Type B pancreatic cell (in vitro differentiated cells): ENCODE measurements around the gene SLC7A1. TPM values are rescaled to one million over a fixed set of nuclear protein-coding genes. Genes with fewer than 3 reads are reported as not detected.

Source experiments
- DNase-seq: peaks from one replicate; pipeline ENCODE4 v3.0.0; 2021; ENCODE audit warnings: mixed read lengths; ENCODE audit not compliant: unreplicated experiment; ENCODE audit errors: extremely low spot score
- H3K27ac Mint-ChIP-seq: 2 replicates; pipeline ENCODE4 v1.8.0; 2021; ENCODE audit warnings: mild to moderate bottlenecking, mixed read lengths
- H3K27me3 Mint-ChIP-seq: 2 replicates; pipeline ENCODE4 v1.8.0; 2021; ENCODE audit warnings: mixed read lengths
- H3K36me3 Mint-ChIP-seq: 2 replicates; pipeline ENCODE4 v1.8.0; 2021; ENCODE audit warnings: mixed read lengths
- H3K4me1 Mint-ChIP-seq: one replicate; pipeline ENCODE4 v1.8.0; 2021; ENCODE audit warnings: mixed read lengths; ENCODE audit not compliant: unreplicated experiment
- H3K4me3 Mint-ChIP-seq: 2 replicates; pipeline ENCODE4 v1.8.0; 2021; ENCODE audit warnings: mild to moderate bottlenecking, mixed read lengths
- H3K9me3 Mint-ChIP-seq: 2 replicates; pipeline ENCODE4 v1.8.0; 2021; ENCODE audit warnings: mixed read lengths
- CTCF ChIP-seq: fragments of 200-600 bp; sonication (generic); conservative IDR thresholded peaks from 2 replicates; pipeline ENCODE4 v1.5.0; 2021; ENCODE audit warnings: antibody characterized with exemption, mild to moderate bottlenecking
- total RNA-seq: library from RNA; stranded (reverse); gene quantifications from 2 replicates; pipeline ENCODE4 v1.2.1, GENCODE V29; 2021; ENCODE audit warnings: low replicate concordance

SLC7A1 gene
- total RNA-seq, 1 donor from 2014 or later, result 42.1 TPM

- peaks cover 14% of the 10 kb centered on the region for H3K4me1 Mint-ChIP-seq
- H3K4me3 Mint-ChIP-seq, result no peak overlapping the region
- no peak overlapping the region for H3K27ac Mint-ChIP-seq
- no peak for TF ChIP-seq CTCF
- peaks cover 5% of the 10 kb centered on the region for H3K9me3 Mint-ChIP-seq
- DNase-seq, result no peak
- peaks cover 41% of the 10 kb centered on the region for H3K36me3 Mint-ChIP-seq
- no peaks in the 10 kb centered on the region for H3K27me3 Mint-ChIP-seq
Observed at GRCh38 chr13:29519921-29520320, 75.6 kb downstream of the SLC7A1 start.

DNA sequence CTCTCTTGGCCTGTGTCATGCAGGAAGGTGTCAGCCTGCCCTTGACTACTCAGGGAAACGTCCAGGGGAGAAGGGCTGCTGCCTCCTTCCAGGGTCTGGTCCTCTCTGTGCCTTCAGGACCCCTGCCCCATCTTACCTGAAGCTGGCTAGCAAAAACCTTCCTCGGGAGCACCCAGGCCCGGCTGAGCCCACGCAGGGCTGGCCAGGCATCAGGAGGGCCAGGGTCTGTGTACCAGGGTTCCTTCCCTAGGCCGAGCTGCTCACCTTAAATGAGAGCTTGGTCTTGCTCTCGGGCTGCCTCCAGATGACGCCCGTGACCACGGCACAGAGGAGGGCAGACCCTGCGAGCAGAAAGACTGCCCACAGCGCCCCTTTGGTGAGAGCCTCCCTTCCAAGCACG lies 78.6 kb downstream of the SLC7A1 start:
- no peak for DNase-seq
- H3K4me1 Mint-ChIP-seq, result peaks cover 11% of the 10 kb centered on the region
- no peak overlapping the region for H3K27ac Mint-ChIP-seq
- H3K9me3 Mint-ChIP-seq, result no peaks in the 10 kb centered on the region
- H3K36me3 Mint-ChIP-seq, result peaks cover 43% of the 10 kb centered on the region
- no peaks in the 10 kb centered on the region for H3K27me3 Mint-ChIP-seq
- no peak for TF ChIP-seq CTCF
- H3K4me3 Mint-ChIP-seq, result no peak overlapping the region

DNA sequence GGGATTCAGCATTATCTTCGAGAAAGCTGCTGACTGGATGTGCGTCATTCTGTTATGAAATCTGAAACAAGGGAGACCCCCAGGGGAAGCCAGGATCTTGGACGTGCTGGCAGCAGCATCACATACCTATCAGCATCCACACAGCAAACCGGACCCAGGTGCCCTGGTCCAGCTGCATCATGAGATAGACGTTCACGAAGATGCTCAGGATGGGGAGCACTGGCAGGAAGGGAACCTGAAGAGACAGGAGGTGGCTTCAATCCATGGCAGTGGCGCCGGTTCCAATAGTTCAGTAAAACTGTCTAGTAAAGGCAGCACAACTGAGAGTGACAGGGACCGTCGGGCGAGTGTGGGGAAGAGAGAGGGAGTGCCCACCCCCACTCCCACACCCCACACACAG lies 79.5 kb downstream of the SLC7A1 start:
- Mint-ChIP-seq H3K36me3 (peaks cover 39% of the 10 kb centered on the region), H3K4me1 (peaks cover 19% of the 10 kb centered on the region), H3K27ac (no peak overlapping the region), H3K4me3 (no peak overlapping the region), H3K27me3 (no peaks in the 10 kb centered on the region), H3K9me3 (no peaks in the 10 kb centered on the region)
- DNase-seq, result no peak
- TF ChIP-seq CTCF, result no peak

DNA sequence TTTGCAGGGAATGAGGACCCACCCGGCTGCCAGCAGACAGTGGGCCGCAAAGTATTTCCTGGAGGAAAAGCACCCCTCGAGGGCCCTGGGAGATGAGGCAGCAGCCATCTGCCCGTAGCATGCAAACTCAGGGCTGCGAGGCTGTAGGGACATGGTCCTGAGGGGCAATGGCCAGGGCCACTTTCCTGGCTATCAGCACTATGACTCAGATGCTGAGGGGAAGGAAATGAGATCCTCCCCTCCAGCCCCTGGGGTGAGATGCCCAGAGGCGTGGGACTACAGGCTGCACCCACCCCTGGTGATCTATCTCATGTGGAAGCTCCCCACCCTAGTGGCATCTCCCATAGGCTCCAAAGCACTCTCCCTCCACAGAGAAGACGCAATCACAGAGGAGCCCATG lies 80.1 kb downstream of the SLC7A1 start:
- Mint-ChIP-seq H3K27ac (no peak overlapping the region), H3K4me1 (peaks cover 15% of the 10 kb centered on the region), H3K4me3 (no peak overlapping the region), H3K27me3 (no peaks in the 10 kb centered on the region), H3K36me3 (peaks cover 34% of the 10 kb centered on the region), H3K9me3 (no peaks in the 10 kb centered on the region)
- no peak for TF ChIP-seq CTCF
- no peak for DNase-seq

DNA sequence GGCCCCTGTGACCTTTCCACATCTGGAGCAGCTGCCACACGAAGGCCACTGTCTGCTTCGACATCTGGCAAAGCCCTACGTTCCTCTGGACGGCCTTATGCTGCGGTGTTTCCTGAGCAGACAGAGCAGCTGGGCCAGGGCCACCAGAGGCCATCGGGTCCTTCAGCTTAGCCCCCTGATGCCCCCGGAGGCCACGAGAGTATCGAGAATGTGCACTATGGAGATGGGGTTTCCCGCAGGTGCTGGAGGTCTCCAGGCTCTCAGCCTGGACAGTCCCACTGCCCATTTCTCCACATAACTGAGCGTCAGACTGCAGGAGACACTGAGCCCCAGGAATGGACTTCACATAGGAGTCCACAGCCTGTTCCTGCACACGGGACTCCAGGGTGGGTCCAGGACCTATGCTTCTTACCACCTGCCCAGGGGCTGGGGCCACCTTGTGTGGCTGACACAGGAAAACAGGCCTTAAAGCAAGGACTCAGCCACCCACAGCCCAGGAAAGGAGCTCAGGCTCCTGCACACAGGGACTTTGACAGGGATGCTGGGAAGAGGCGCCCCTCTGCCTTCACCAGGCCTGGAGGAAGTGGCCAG lies 80.7 kb downstream of the SLC7A1 start:
- H3K36me3 Mint-ChIP-seq, result peaks cover 29% of the 10 kb centered on the region
- DNase-seq, result no peak
- no peaks in the 10 kb centered on the region for H3K27me3 Mint-ChIP-seq
- H3K4me3 Mint-ChIP-seq, result no peak overlapping the region
- peaks cover 20% of the 10 kb centered on the region for H3K4me1 Mint-ChIP-seq
- TF ChIP-seq CTCF, result no peak
- no peaks in the 10 kb centered on the region for H3K9me3 Mint-ChIP-seq
- H3K27ac Mint-ChIP-seq, result no peak overlapping the region
